Ovary (tissue), 3 donors: ENCODE measurements around the gene SREK1IP1.

Experiments used
- CTCF ChIP-seq, 3 donors: fragments of 450-650 bp in 2 of 3; fragments of 200-600 bp in 1 of 3; IDR thresholded peaks; one replicate each; pipeline versions ENCODE4 v1.5.1 to v1.8.0; 2016 to 2022; ENCODE audit warnings: antibody characterized with exemption in 3 of 3, mild to moderate bottlenecking in 1 of 3
- EP300 ChIP-seq: sonication (generic); formaldehyde crosslinking; IDR thresholded peaks from one replicate; pipeline ENCODE4 v1.6.1; 2017; ENCODE audit warnings: antibody characterized with exemption
- POLR2A ChIP-seq: fragments of 450-650 bp; IDR thresholded peaks from one replicate; pipeline ENCODE4 v1.6.1; 2017; ENCODE audit warnings: antibody characterized with exemption, mild to moderate bottlenecking, moderate library complexity
- donor health status: DM: no; HTN: no; CAD: no.

GRCh38 chr5:64796301-64796700, 27.8 kb upstream of the SREK1IP1 start:
- TF ChIP-seq CTCF (IDR thresholded peaks at IDR 0.05) (no peak), EP300 (no peak), POLR2A (no peak)
